ENCODE data around the gene PCDHGC4. TPM values are rescaled to one million over a fixed set of nuclear protein-coding genes. Genes with fewer than 3 reads are reported as not detected.

The PCDHGC4 gene
- polyA plus RNA-seq (ENCODE audit: insufficient read length in 4 of 4) = 1 to 10 TPM; 2.8 to 3.4 (median 3.2) TPM

DNA sequence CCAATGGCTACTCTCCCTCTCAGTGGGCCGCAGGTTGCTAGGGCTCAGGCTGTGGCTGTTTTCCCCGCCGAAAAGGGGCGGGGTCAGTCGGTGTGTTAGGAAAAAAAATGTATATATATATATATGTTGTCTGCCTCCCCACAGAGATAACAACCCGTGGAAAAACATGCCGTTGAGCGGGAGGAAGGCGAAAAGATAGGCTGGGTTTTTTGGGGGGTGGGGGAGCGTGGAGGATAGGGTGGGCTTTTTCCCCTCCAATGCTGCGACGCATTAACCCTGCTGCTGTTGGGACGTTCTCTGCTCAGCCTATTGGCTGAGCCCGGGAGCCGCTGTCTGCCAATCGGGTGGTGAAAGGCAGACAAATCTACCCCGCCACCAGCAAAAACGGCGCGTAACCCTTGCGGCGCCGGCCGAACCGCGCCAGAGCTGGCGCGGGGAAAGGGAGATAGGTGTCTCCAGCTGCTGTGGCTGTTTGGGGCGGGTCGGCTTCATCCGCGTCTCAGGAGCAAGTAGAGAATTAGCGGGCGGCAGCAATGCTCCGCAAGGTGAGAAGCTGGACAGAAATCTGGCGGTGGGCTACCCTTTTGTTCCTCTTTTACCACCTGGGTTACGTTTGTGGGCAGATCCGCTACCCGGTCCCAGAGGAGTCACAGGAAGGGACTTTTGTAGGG, at the start of gene PCDHGC4:
TSS of gene PCDHGC4 (plus strand) at position 390 of the 671 bp plus-strand sequence. CDS start at position 534, 144 bp downstream.
- DNase-seq (ENCODE audit: low read depth in 4 of 4, low spot score in 3 of 4) = no peak

DNA sequence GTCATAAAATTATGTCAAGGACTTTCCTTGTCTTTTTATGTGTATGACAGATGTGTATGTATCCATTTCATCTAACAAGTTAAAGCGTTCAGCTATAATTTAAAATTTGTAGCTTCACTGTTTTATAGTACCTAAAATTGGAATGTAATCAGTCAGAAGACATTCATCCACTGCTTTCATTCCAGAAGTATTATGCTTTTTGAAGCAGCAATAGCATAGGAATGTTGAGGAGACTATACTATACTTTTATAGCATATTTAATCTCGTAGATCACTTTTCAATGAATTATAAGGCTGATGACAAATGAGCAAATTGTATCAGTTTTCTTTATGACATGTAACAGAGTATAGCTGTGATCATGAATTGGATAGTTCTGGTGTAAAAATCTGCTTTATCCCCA, 47.6 kb upstream of the PCDHGC4 start:
- no peak for DNase-seq (ENCODE audit: low read depth in 4 of 4, low spot score in 3 of 4)

DNA sequence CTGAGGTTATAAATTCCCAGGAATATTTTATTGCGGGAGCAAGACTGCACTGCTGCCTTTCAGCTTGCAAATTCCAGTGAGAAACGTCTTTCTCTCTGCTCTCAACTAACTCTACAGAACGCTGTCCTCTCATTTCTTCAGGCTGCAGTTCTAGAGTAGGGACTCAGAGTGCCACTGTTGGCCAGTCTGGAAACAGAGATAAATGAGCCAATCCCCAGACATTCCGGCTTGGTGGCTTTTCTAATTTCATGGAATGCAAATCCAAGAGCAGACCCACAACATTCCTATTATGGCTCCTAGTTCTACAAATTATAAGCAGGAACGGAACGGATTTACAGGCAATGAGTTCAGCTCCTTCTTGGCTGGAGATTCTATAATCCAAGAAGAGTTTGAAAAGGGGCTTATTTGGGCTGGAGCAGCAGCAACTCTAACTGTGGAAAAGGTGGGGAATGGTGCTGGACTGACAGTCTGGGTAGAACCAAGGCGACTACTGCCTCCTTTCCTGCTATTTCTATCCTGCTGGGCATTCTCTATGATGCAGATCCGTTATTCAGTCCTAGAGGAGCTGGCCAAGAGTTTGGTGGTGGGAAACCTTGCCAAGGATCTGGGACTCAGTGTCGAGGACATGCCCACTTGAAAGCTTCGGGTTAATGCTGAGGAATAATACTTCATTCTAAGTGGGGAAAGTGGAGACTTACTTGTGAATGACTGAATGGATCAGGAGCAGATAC, 45.3 kb upstream of the PCDHGC4 start:
- no peak for DNase-seq (ENCODE audit: low read depth in 4 of 4, low spot score in 3 of 4)

DNA sequence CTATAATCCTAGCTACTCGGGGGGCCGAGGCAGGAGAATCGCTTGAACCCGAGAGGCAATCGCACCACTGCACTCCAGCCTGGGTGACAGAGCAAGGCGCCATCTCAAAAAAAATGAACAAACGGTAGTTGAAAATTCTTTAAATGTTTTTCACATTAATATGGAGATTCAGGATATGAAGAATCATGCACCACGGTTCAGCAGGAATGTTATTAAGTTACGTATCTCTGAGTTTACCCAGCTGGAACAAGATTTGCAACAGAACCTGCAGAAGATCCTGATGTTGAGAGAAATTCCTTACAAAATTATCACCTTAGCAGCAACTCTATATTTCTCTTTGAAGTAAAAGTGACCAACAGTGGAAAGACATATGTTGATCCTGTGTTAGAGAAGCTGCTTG, 44.5 kb upstream of the PCDHGC4 start:
- DNase-seq (ENCODE audit: low read depth in 4 of 4, low spot score in 3 of 4) = no peak

DNA sequence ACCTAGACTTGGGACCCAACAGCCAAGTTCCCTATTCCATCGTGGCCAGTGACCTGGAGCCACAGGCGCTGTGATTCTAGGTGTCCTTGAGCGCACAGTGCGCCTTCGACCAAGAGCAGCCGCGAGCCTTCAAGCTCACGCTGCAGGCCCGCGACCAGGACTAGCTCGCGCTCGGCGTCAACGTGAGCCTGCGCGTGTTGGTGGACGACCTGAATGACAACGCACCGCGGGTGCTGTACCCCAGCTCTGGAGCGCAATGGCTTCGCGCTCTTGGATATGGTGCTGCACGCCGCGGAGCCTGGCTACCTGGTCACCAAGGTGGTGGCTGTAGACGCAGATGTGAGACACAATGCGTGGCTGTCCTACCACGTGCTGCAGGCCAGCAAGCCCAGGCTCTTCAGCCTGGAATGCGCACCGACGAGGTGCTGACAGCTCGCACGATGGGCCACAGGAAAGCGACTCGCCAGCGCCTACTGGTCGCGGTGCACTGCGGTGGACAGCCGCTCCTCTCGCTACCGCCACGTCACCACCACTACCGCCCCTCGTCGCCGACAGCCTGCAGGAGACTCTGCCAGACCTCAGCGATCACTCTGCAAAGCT, 43.2 kb upstream of the PCDHGC4 start:
- no peak for DNase-seq (ENCODE audit: low read depth in 4 of 4, low spot score in 3 of 4)

DNA sequence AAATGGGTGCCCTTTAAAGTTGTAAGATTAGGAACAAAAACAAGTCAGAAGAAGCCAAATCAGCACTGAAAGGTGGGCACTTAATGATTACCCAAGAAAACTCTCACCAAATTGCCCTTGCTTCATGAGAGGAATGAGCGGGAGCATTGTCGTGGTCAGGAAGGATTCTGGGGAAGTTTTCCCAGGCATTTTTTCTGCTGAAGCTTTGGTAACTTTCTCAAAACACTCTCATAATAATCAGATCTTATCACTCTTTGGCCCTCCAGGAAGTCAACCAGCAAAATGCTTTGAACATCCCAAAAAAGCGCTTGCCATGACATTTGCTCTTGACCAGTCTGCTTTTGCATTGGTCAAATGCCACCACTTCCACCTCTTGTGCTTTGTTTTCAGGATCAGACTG, 19.5 kb upstream of the PCDHGC4 start:
- DNase-seq (ENCODE audit: low read depth in 4 of 4, low spot score in 3 of 4) = no peak

DNA sequence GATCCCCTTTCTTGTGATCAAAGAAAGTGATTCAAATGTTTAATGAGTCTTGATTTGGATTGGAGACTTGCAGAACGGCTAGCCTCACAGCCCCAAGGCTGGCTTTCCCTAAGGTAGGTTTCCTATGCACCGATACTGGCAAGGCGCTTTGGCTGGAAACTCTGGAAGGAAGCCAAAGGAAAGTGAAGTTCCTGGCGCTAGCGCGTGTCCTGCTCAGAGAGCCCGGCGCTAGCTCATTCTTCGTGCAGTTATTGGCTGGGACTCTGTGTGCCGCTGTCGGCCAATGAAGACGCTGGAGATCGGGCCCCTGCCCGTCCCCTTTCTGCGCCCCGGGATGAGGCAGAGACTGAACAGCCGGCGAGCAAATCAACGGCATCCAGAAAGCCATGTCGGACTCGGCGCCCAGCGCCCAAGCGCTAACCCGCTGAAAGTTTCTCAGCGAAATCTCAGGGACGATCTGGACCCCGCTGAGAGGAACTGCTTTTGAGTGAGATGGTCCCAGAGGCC, 9.2 kb upstream of the PCDHGC4 start, which contains the start of gene PCDHGC3:
TSS of gene PCDHGC3 (plus strand) at position 342 of the 507 bp plus-strand sequence. CDS start at position 493, 151 bp downstream.
- peak; percentile 77 to 88 (median 86) for DNase-seq (ENCODE audit: low read depth in 4 of 4, low spot score in 3 of 4)

DNA sequence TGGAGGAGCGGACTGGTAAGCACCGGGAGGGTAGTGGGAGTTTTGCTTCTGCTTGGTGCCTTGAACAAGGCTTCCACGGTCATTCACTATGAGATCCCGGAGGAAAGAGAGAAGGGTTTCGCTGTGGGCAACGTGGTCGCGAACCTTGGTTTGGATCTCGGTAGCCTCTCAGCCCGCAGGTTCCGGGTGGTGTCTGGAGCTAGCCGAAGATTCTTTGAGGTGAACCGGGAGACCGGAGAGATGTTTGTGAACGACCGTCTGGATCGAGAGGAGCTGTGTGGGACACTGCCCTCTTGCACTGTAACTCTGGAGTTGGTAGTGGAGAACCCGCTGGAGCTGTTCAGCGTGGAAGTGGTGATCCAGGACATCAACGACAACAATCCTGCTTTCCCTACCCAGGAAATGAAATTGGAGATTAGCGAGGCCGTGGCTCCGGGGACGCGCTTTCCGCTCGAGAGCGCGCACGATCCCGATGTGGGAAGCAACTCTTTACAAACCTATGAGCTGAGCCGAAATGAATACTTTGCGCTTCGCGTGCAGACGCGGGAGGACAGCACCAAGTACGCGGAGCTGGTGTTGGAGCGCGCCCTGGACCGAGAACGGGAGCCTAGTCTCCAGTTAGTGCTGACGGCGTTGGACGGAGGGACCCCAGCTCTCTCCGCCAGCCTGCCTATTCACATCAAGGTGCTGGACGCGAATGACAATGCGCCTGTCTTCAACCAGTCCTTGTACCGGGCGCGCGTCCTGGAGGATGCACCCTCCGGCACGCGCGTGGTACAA, 8.5 kb upstream of the PCDHGC4 start:
- DNase-seq (ENCODE audit: low read depth in 4 of 4, low spot score in 3 of 4) = peak in 1 of 4 donors; percentile 73

DNA sequence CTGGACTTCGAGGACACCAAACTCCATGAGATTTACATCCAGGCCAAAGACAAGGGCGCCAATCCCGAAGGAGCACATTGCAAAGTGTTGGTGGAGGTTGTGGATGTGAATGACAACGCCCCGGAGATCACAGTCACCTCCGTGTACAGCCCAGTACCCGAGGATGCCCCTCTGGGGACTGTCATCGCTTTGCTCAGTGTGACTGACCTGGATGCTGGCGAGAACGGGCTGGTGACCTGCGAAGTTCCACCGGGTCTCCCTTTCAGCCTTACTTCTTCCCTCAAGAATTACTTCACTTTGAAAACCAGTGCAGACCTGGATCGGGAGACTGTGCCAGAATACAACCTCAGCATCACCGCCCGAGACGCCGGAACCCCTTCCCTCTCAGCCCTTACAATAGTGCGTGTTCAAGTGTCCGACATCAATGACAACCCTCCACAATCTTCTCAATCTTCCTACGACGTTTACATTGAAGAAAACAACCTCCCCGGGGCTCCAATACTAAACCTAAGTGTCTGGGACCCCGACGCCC, 7.7 kb upstream of the PCDHGC4 start:
- DNase-seq (ENCODE audit: low read depth in 4 of 4, low spot score in 3 of 4) = no peak

DNA sequence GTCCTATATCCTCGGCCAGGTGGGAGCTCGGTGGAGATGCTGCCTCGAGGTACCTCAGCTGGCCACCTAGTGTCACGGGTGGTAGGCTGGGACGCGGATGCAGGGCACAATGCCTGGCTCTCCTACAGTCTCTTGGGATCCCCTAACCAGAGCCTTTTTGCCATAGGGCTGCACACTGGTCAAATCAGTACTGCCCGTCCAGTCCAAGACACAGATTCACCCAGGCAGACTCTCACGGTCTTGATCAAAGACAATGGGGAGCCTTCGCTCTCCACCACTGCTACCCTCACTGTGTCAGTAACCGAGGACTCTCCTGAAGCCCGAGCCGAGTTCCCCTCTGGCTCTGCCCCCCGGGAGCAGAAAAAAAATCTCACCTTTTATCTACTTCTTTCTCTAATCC, 7.0 kb upstream of the PCDHGC4 start:
- no peak for DNase-seq (ENCODE audit: low read depth in 4 of 4, low spot score in 3 of 4)

DNA sequence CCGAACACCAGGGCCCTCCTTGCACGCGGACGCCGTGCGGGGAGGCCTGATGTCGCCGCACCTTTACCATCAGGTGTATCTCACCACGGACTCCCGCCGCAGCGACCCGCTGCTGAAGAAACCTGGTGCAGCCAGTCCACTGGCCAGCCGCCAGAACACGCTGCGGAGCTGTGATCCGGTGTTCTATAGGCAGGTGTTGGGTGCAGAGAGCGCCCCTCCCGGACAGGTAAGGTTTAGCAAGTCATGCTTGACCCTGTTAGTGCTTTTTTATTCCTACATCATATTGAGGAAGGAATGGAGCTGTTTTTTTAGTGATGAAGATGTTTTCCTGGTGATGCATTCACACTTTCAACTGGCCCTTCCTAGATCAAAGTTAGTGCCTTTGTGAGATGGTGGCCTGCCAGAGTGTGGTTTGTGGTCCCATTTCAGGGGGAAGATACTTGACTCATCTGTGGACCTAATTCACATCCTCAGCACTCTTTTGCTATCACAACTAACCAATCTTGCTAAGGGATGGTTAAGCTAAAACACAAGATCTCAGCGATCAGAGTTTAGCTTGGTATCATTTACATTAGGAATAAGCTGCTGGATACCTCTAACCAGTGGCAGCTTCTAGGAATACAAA, 6.4 kb upstream of the PCDHGC4 start:
- DNase-seq (ENCODE audit: low read depth in 4 of 4, low spot score in 3 of 4) = no peak

DNA sequence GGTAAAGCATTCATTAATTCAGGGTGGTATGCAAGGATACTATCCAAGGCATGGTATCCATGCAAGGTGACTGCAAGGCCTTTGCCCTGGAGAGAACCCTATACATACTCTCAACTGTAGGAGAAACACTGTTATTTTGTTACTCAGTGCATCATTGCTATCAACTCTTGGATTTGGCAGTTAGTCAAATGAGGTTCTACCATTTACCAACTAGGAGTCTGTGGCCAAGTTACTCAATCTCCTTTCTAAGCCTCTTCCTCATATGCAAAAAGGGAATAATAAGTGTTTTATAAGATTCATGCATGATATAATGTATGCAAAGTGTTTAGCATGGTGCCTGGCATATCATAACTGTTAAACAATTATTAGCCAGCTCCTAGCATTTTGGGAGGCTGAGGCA, 5.1 kb upstream of the PCDHGC4 start:
- DNase-seq (ENCODE audit: low read depth in 4 of 4, low spot score in 3 of 4) = no peak

DNA sequence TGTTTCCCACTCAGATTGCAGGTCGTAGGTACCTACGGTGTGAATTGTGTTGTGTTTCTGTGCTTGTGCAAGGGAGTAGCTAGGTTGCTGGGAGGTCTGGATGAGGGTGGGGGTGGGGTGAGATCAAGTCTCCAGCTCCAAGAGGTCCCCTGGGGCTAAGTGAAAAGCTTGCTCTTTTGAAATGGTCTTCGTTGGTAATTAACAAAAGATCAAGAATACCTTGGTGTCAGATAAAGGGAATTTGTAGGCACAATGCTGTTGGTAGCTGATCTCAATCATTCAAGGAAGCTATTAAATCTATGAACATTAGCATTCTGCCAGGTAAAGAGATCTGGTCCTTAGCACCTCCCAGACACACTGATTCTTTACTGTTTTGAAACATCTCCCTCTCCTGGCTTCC, 928 bp upstream of the PCDHGC4 start:
- DNase-seq (ENCODE audit: low read depth in 4 of 4, low spot score in 3 of 4) = no peak

DNA sequence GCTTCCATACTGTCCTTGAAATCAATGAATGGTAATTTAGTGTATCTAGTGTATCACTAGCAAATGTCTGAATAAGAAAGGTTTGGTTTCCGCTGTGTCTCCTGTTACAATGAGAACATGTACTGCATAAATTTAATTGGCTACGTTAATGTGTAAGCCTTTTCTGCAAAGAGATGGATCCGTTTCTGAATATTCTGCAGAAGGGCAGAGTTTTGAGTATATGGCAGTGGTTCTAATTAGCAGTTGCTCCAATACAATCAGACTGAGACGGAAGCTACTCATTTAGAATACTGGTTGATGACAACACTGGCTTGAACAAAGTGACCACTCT, 555 bp upstream of the PCDHGC4 start:
- DNase-seq (ENCODE audit: low read depth in 4 of 4, low spot score in 3 of 4) = no peak

DNA sequence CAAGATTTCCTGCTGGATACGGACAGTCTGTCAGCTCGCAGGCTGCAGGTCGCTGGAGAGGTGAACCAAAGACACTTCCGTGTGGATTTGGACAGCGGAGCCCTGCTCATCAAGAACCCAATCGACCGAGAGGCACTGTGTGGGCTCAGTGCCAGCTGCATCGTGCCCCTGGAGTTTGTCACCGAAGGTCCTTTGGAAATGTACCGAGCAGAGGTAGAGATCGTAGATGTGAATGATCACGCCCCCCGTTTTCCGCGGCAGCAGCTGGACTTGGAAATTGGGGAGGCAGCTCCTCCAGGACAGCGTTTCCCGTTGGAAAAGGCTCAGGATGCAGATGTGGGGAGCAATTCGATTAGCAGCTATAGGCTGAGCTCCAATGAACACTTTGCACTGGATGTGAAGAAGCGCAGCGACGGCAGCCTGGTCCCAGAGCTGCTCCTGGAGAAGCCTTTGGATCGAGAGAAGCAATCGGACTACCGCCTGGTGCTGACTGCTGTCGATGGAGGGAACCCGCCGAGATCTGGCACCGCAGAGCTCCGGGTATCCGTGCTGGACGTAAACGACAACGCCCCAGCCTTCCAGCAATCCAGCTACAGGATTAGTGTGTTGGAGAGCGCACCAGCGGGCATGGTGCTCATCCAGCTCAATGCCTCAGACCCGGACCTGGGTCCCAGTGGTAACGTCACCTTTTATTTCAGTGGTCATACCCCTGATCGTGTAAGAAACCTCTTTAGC, 658 bp downstream of the PCDHGC4 start:
- DNase-seq (ENCODE audit: low read depth in 4 of 4, low spot score in 3 of 4) = no peak

DNA sequence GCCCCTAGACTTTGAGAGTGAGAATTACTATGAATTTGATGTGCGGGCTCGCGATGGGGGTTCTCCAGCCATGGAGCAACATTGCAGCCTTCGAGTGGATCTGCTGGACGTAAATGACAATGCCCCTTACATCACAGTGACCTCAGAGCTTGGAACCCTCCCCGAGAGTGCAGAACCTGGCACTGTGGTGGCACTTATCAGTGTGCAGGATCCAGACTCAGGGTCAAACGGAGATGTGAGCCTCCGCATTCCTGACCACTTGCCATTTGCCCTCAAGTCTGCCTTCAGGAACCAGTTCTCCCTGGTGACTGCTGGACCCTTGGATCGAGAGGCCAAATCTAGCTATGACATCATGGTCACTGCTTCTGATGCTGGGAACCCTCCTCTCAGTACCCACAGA, 1.3 kb downstream of the PCDHGC4 start:
- no peak for DNase-seq (ENCODE audit: low read depth in 4 of 4, low spot score in 3 of 4)

DNA sequence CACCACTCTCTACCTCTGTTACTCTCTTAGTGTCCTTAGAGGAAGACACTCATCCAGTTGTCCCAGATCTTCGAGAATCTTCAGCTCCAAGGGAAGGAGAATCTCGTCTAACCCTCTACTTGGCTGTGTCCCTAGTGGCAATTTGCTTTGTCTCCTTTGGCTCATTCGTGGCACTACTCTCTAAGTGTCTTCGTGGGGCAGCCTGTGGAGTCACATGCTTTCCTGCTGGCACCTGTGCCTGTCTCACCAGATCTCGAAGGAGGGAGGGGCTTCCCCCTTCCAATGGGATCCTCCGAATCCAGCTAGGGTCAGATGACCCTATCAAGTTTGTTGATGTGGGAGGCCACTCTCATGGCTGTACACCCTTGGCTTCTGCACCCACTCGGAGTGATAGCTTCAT, 2.3 kb downstream of the PCDHGC4 start:
- DNase-seq (ENCODE audit: low read depth in 4 of 4, low spot score in 3 of 4) = no peak

DNA sequence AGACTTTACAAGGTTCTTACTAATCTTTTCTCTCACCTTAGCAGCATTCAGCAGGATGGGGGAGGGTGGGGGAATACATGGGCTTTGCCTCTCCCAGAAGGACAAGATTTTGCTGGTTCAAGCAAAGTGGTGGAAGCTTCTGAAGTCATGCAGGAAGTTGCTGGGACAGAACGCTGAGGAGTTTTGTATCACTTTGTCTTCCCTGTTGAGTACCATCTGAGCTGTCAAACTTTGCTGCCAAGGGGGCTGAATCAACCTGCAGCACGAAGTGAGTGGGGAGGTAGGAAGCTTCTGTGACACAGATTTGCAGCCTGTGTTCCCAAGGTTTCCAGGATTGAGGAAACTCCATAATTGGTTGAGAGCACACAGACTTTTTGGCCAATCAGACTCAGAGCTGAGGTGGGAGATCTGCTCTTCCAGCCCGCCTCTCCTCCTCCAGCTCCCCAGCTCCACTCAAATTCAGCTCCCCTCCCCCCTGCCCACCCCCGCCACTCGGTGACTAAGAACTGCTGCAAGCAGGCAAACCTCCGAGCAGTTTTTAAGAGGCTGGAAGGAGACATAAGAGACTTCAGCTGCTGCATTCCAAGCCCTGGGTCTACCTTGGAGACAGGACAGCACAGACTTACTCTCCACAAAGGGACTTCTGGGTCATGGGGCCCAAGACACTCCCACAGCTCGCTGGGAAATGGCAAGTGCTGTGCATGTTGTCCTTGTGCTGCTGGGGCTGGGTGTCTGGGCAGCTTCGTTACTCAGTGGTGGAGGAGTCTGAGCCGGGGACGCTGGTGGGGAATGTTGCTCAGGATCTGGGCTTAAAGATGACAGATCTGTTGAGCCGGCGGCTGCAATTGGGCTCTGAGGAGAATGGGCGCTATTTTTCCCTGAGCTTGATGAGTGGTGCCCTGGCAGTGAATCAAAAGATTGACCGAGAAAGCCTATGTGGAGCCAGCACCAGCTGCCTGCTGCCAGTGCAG, 4.0 kb downstream of the PCDHGC4 start, which contains the start of gene PCDHGC5:
TSS of gene PCDHGC5 (plus strand) at position 491 of the 971 bp plus-strand sequence. CDS start at position 651, 160 bp downstream.
- no peak for DNase-seq (ENCODE audit: low read depth in 4 of 4, low spot score in 3 of 4)

Measured in right renal pelvis (tissue), 4 donors.